Activated CD4-positive, alpha-beta T cell treated with anti-CD3 and anti-CD28 coated beads, Interleukin-2, amount 50 U/mL, for 1 hour (primary cell): ENCODE data around the gene SLC17A8.
"Not testable (repeated sequence)": the region's sequence is repeated elsewhere in the genome, so short reads cannot be mapped to it uniquely, and the experiment has no call there.

Source experiments
- DNase-seq: peaks from one replicate; pipeline ENCODE4 v3.0.0-alpha.2; 2020

SLC17A8 gene

GRCh38 chr12:100356644-100357223, at the start of gene SLC17A8:
TSS of gene SLC17A8 (plus strand) at chr12:100357074. CDS start at chr12:100357392, 318 bp downstream.
- DNase-seq, result no peak

- not testable (repeated sequence) for DNase-seq
Measured at GRCh38 chr12:100308138-100308537, 48.7 kb upstream of the SLC17A8 start.

GRCh38 chr12:100311317-100311716, 45.6 kb upstream of the SLC17A8 start:
- DNase-seq, result no peak

GRCh38 chr12:100317371-100317770, 39.5 kb upstream of the SLC17A8 start:
- DNase-seq, result no peak

GRCh38 chr12:100324498-100324897, 32.4 kb upstream of the SLC17A8 start:
- no peak for DNase-seq

GRCh38 chr12:100326208-100326607, 30.7 kb upstream of the SLC17A8 start:
- no peak for DNase-seq

GRCh38 chr12:100329800-100330199, 27.1 kb upstream of the SLC17A8 start:
- no peak for DNase-seq

- no peak for DNase-seq
Measured at GRCh38 chr12:100331871-100332270, 25.0 kb upstream of the SLC17A8 start.

GRCh38 chr12:100332852-100333251, 24.0 kb upstream of the SLC17A8 start:
- DNase-seq, result no peak

GRCh38 chr12:100337299-100337698, 19.6 kb upstream of the SLC17A8 start:
- no peak for DNase-seq

GRCh38 chr12:100337727-100338126, 19.1 kb upstream of the SLC17A8 start:
- no peak for DNase-seq

GRCh38 chr12:100339071-100339470, 17.8 kb upstream of the SLC17A8 start:
- no peak for DNase-seq

GRCh38 chr12:100342897-100343296, 14.0 kb upstream of the SLC17A8 start:
- DNase-seq, result not testable (repeated sequence)

- DNase-seq, result not testable (repeated sequence)
Measured at GRCh38 chr12:100344351-100344750, 12.5 kb upstream of the SLC17A8 start.

GRCh38 chr12:100345020-100345767, 11.7 kb upstream of the SLC17A8 start:
- no peak for DNase-seq

GRCh38 chr12:100346660-100347059, 10.2 kb upstream of the SLC17A8 start:
- no peak for DNase-seq

GRCh38 chr12:100348657-100349454, 8.0 kb upstream of the SLC17A8 start:
- no peak for DNase-seq

- DNase-seq, result no peak
Measured at GRCh38 chr12:100359248-100359647, 2.4 kb downstream of the SLC17A8 start.

- DNase-seq, result no peak
Measured at GRCh38 chr12:100359822-100360221, 2.9 kb downstream of the SLC17A8 start.

GRCh38 chr12:100360450-100360849, 3.6 kb downstream of the SLC17A8 start:
- DNase-seq, result no peak

- no peak for DNase-seq
Measured at GRCh38 chr12:100364324-100364723, 7.5 kb downstream of the SLC17A8 start.

- DNase-seq, result no peak
Measured at GRCh38 chr12:100365411-100365810, 8.5 kb downstream of the SLC17A8 start.

- DNase-seq, result no peak
Measured at GRCh38 chr12:100368066-100368465, 11.2 kb downstream of the SLC17A8 start.

GRCh38 chr12:100371146-100371545, 14.3 kb downstream of the SLC17A8 start:
- DNase-seq, result no peak
